ENCODE measurements around the gene CATSPERZ. TPM values are rescaled to one million over a fixed set of nuclear protein-coding genes. Genes with fewer than 3 reads are reported as not detected.

Gene CATSPERZ
- total RNA-seq, 8 experiments from 2014 or later = 0.76 to 1.9 (median 1.2) TPM; not detected in 3

DNA sequence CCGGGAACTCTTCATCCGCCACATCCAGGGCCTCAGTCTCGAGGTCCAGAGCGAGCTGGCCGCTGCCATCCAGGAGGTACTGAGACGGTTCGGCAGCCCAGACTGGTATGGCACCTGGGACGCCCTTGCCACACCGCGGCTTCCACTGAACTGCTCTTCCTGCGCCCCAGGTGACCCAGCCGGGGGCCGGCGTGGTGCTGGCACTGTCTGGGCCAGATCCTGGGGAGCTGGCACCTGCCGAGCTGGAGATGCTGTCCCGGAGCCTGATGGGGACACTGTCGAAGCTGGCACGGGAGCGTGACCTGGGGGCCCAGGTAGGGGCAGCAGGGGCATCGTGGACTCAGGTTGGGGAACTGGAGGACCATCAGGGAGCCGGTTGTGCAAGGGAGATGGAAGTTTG, 41.3 kb downstream of the CATSPERZ start:
- Histone ChIP-seq H3K4me3 (no peak overlapping the region), H3K27ac (no peak overlapping the region), H3K4me1 (replicated peaks in 1 of 2) (peaks cover 19 to 24% of the 10 kb centered on the region in 2 donors)
- no peak for ATAC-seq (replicated peaks in 6 of 8)
- in situ Hi-C loops (cut with MboI; ENCODE audit: low pct_unique_long_range_greater_than_20kb in 2 of 9, low sequenced_read_pairs in 9 of 9, unreplicated experiment in 9 of 9) = no loop called here
- 80% methylated on average over 1 of the region's 21 CpGs; no CpG with 5 or more reads in 9 of the 10 experiments for WGBS, 10 experiments

GRCh38 chr11:64341851-64342791, 42.0 kb downstream of the CATSPERZ start:
- peaks cover 19 to 24% of the 10 kb centered on the region in 2 donors for H3K4me1 ChIP-seq (replicated peaks in 1 of 2)
- in situ Hi-C loops (cut with MboI; ENCODE audit: low pct_unique_long_range_greater_than_20kb in 2 of 9, low sequenced_read_pairs in 9 of 9, unreplicated experiment in 9 of 9) = no loop called here
- H3K4me3 ChIP-seq = peak overlapping the region in 1 of 5 donors; percentile 16
- H3K27ac ChIP-seq = peak overlapping the region in 1 of 2 donors; percentile 2
- 8 to 50% (median 40%) methylated on average over 1 to 5 of the region's 55 CpGs; no CpG with 5 or more reads in 5 of the 10 experiments for WGBS, 10 experiments
- ATAC-seq (replicated peaks in 6 of 8) = peak; percentile 87 to 99 (median 91)

DNA sequence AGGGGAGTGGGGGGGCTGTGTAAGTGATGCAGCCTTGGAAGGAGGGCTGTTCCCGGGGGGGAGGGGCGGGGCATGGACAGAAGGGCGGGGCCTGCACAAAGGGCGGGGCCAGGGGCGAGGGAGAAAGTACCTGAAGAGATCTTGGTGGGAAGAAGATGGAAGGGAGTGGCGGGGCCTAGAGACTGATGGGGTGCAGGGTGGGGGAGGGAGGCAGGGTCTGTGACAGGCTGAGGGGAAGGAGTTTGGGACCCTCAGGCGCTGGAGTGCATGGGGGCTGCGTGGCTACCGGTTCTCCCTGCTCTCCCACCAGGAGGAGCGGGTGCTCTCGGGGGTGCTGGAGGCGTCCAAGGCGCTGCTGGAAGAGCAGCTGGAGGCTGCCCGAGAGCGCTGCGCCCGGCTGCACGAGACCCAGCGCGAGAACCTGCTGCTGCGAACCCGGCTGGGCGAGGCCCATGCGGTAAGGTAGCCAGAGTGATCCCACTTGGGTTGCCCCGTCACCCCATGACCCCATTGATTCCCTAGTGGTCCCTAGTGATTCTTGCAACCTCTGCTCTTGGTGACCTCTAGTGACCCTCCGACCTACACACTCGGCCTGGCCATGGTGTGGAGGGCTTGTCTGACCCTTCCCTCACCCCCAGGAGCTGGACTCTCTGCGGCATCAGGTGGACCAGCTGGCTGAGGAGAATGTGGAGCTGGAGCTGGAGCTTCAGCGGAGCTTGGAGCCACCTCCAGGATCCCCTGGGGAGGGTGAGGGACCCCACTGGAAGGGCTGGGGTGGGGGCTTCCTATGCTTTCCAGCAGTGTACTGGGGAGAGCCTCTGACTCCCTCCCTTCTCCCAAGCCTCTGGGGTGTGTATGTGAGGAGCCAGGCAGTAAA, 42.9 kb downstream of the CATSPERZ start:
- peak overlapping the region in 1 of 2 donors; percentile 17 for H3K27ac ChIP-seq
- in situ Hi-C loops (cut with MboI; ENCODE audit: low pct_unique_long_range_greater_than_20kb in 2 of 9, low sequenced_read_pairs in 9 of 9, unreplicated experiment in 9 of 9) = no loop called here
- ATAC-seq (replicated peaks in 6 of 8) = peak in 1 of 8 experiments; percentile 2
- WGBS, 10 experiments = no CpG with 5 or more reads among the region's 29 CpGs
- H3K4me1 ChIP-seq (replicated peaks in 1 of 2) = peaks cover 19 to 26% of the 10 kb centered on the region in 2 donors
- no peak overlapping the region for H3K4me3 ChIP-seq

DNA sequence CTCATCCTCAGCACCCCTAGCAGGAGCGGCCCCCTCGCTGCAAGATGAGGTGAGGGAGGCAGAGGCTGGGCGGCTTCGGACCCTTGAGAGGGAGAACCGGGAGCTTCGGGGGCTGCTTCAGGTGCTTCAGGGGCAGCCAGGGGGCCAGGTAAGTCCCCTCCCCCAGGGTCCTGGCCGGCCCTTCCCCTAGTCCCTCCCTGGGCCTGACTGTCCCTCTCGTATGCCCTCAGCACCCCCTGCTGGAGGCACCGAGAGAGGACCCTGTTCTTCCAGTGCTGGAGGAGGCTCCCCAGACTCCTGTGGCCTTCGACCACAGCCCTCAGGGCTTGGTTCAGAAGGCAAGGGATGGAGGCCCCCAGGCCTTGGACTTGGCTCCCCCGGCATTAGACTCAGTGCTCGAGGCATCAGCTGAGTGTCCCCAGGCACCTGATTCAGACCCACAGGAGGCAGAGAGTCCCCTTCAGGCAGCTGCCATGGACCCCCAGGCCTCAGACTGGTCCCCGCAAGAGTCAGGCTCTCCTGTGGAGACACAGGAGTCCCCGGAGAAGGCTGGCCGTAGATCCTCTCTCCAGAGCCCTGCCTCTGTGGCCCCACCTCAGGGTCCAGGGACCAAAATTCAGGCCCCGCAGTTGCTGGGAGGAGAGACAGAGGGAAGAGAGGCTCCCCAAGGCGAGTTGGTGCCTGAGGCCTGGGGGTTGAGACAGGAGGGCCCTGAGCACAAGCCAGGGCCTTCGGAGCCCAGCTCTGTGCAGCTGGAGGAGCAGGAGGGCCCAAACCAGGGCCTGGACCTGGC, 43.8 kb downstream of the CATSPERZ start:
- WGBS, 10 experiments = 20 to 72% methylated on average over 1 to 2 of the region's 18 CpGs; no CpG with 5 or more reads in 8 of the 10 experiments
- Histone ChIP-seq H3K4me3 (no peak overlapping the region), H3K27ac (peak overlapping the region in 1 of 2 donors; percentile 17), H3K4me1 (replicated peaks in 1 of 2) (peaks cover 25 to 35% of the 10 kb centered on the region in 2 donors)
- in situ Hi-C loops (cut with MboI; ENCODE audit: low pct_unique_long_range_greater_than_20kb in 2 of 9, low sequenced_read_pairs in 9 of 9, unreplicated experiment in 9 of 9) = no loop called here
- ATAC-seq (replicated peaks in 6 of 8) = no peak

- Histone ChIP-seq H3K27ac (no peak overlapping the region), H3K4me3 (no peak overlapping the region), H3K4me1 (replicated peaks in 1 of 2) (peaks cover 25 to 36% of the 10 kb centered on the region in 2 donors)
- WGBS, 10 experiments = 88 to 94% (median 92%) methylated on average over 7 to 13 of the region's 28 CpGs; no CpG with 5 or more reads in 7 of the 10 experiments
- no peak for ATAC-seq (replicated peaks in 6 of 8)
- in situ Hi-C loops (cut with MboI; ENCODE audit: low pct_unique_long_range_greater_than_20kb in 2 of 9, low sequenced_read_pairs in 9 of 9, unreplicated experiment in 9 of 9) = no loop called here
Measured at GRCh38 chr11:64344787-64345186, 44.6 kb downstream of the CATSPERZ start.

DNA sequence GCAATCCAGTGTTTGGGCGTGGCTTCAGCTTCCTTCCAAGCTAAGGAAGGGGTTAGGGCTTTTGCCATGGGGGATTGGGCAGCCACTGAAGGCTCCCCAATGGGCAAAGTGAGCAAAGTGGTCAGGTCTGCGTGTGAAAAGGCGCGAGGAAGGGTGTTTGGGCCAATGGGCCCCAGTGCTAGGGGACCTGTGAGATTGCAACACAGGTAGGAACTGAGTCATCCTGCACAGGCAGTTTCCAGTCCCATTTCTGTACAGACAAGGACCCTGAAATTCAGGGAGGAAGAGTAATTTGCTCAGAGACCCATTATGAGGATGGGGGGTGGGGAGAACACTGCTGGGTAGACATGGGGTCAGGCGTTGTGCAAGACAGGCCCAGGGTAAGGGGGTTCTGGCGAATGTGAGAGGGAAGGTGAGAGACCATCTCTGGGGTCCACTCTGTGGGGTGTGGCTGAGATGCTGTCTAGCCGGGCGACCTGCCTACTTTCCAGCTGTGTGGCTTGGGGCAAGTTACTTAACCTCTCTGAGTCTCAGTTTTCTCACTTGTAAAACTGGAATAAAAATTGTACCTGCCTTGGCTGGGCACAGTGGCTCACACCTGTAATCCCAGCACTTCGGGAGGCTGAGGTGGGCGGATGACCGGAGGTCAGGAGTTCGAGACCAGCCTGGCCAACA, 47.2 kb downstream of the CATSPERZ start:
- H3K4me3 ChIP-seq = no peak overlapping the region
- no peak overlapping the region for H3K27ac ChIP-seq
- H3K4me1 ChIP-seq (replicated peaks in 1 of 2) = peaks cover 23 to 36% of the 10 kb centered on the region in 2 donors
- in situ Hi-C loops (cut with MboI; ENCODE audit: low pct_unique_long_range_greater_than_20kb in 2 of 9, low sequenced_read_pairs in 9 of 9, unreplicated experiment in 9 of 9) = no loop called here
- no peak for ATAC-seq (replicated peaks in 6 of 8)
- 40 to 90% (median 82%) methylated on average over 1 to 8 of the region's 12 CpGs; no CpG with 5 or more reads in 3 of the 10 experiments for whole genome bisulfite sequencing, 10 experiments

DNA sequence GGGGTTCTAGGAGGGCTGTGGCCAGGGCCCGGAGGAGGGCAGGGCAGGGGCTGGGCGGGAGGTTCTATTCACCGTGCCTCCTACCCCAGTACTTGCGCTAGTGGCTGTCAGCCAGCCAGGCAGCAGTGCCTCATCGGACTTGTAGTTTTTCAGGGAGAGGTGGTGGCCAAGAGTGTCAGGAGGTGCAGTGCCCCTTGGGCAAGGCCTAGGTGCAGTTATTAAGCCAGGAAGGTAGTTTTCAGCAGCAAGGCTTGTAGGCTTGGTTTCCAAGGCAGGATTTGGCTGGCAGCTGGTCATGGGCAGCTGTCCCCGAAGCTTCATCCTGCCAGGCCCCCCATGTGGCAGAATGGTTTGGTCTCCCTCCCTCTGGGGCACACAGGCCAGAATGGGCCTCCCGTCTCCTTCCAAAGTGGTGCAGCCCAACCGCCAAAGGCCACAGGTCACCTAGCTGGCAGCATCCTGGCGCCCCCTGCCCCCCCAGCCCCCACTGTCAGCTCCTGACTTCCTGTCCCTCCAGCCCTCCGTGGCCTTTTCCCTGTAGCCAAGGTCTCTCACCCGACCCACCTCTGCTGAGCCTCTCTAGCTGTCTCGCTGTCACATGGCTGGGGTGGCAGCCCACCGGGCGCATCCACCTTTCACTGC, 48.3 kb downstream of the CATSPERZ start:
- WGBS, 10 experiments = 30 to 86% methylated on average over 1 to 2 of the region's 14 CpGs; no CpG with 5 or more reads in 8 of the 10 experiments
- Histone ChIP-seq H3K27ac (peak overlapping the region in 1 of 2 donors; percentile 68), H3K4me3 (no peak overlapping the region), H3K4me1 (replicated peaks in 1 of 2) (peaks cover 16 to 28% of the 10 kb centered on the region in 2 donors)
- peak in 6 of 8 experiments; percentile 17 to 93 (median 25) for ATAC-seq (replicated peaks in 6 of 8)
- in situ Hi-C loops (cut with MboI; ENCODE audit: low pct_unique_long_range_greater_than_20kb in 2 of 9, low sequenced_read_pairs in 9 of 9, unreplicated experiment in 9 of 9) = no loop called here

DNA sequence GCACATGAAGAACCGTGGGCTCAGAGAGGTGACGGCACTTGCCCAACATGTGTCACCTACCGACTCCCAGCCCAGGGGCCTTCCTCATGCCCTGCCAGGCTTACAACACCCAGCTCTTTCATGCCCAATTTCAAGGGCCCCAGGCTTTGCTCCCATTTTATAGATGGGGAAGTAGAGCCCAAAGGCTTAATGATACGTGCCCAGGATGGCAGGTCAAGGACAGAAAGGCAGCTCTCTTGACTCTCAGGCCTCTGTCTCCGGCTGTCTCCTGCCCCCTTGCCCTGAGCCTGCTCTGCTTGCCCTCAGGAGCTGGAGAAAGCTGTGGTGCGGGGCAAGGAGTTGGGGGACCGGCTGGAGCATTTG, 48.8 kb downstream of the CATSPERZ start:
- no peak for ATAC-seq (replicated peaks in 6 of 8)
- in situ Hi-C loops (cut with MboI; ENCODE audit: low pct_unique_long_range_greater_than_20kb in 2 of 9, low sequenced_read_pairs in 9 of 9, unreplicated experiment in 9 of 9) = no loop called here
- Histone ChIP-seq H3K27ac (no peak overlapping the region), H3K4me1 (replicated peaks in 1 of 2) (peaks cover 11 to 23% of the 10 kb centered on the region in 2 donors), H3K4me3 (no peak overlapping the region)
- 69 to 100% (median 92%) methylated on average over 1 to 5 of the region's 7 CpGs; no CpG with 5 or more reads in 7 of the 10 experiments for WGBS, 10 experiments

DNA sequence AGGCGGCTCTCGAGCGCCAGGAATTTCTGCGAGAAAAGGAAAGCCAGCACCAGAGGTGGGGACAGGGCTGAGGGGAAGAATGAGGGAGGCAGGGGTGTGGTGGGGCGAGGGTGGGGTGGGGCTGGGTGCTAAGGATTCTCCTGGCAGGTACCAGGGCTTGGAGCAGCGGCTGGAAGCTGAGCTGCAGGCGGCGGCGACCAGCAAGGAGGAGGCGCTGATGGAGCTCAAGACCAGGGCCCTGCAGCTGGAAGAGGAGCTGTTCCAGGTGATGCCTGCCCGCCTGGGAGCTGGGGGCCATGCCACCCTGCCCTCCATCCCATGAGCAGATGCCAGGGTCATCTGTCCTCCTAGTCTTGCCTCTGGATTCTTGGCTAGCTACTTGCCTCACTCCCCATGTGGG, 49.2 kb downstream of the CATSPERZ start:
- Histone ChIP-seq H3K4me1 (replicated peaks in 1 of 2) (peaks cover 10 to 23% of the 10 kb centered on the region in 2 donors), H3K4me3 (no peak overlapping the region), H3K27ac (no peak overlapping the region)
- ATAC-seq (replicated peaks in 6 of 8) = no peak
- in situ Hi-C loops (cut with MboI; ENCODE audit: low pct_unique_long_range_greater_than_20kb in 2 of 9, low sequenced_read_pairs in 9 of 9, unreplicated experiment in 9 of 9) = no loop called here
- WGBS, 10 experiments = 48 to 85% (median 80%) methylated on average over 1 to 4 of the region's 11 CpGs; no CpG with 5 or more reads in 7 of the 10 experiments

- ATAC-seq (replicated peaks in 6 of 8) = no peak
- 60 to 100% (median 98%) methylated on average over 1 to 5 of the region's 18 CpGs; no CpG with 5 or more reads in 6 of the 10 experiments for WGBS, 10 experiments
Measured at GRCh38 chr11:64351136-64351631, 51.0 kb downstream of the CATSPERZ start.

More at GRCh38 chr11:64351136-64351631, 51.0 kb downstream of the CATSPERZ start:
- Histone ChIP-seq H3K4me3 (no peak overlapping the region), H3K4me1 (replicated peaks in 1 of 2) (peaks cover 10 to 26% of the 10 kb centered on the region in 2 donors), H3K27ac (no peak overlapping the region)
- in situ Hi-C loops (cut with MboI; ENCODE audit: low pct_unique_long_range_greater_than_20kb in 2 of 9, low sequenced_read_pairs in 9 of 9, unreplicated experiment in 9 of 9) = no loop called here
